Measurements from ENCODE around the gene CD52.

CD52 gene

GRCh38 chr1:26335774-26336476, 18.2 kb downstream of the CD52 start:
- peak; percentile 73 for DNase-seq

DNA sequence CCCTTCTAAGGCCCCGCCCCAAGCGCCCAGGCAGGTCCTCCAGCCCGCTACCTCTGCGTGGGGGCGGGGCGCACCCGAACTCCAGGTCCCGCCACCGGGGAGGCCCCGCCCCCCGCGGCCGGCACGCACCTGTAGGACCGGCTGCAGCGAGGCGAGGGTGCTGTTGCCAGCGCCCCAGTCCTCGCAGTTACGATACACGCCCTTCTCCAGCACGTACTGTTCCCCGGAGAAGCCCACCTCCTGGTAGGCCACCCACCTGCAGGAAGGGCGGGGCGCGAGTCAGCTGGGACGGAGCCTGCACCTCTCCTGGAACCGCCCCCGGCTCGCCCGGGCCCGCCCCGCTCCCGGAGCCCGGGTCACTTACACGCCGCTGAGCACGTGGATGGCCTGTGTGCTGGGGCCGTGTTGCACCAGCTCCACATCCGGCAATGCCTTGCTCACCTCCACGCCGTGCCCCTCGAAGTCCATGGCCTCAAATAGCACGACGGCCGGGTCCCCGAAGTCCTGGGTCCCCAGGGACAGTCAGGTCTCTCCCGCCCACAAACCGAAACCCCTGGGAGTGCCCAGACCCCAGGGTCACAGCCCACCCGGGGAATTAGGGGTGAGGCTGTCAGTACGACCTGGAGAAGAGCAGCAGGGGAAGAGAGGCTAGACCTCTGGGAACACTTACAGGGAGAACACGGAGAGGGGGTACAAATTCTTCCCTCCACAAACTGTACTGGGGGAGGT, 18.9 kb downstream of the CD52 start:
- peak; percentile 92 for DNase-seq

GRCh38 chr1:26337206-26337535, 19.4 kb downstream of the CD52 start:
- no peak for DNase-seq

GRCh38 chr1:26337625-26338024, 19.9 kb downstream of the CD52 start:
- no peak for DNase-seq

GRCh38 chr1:26338670-26339069, 20.9 kb downstream of the CD52 start:
- no peak for DNase-seq

GRCh38 chr1:26340047-26340481, 22.3 kb downstream of the CD52 start:
- no peak for DNase-seq

- DNase-seq = no peak
Measured at GRCh38 chr1:26344147-26344920, 26.6 kb downstream of the CD52 start.

DNA sequence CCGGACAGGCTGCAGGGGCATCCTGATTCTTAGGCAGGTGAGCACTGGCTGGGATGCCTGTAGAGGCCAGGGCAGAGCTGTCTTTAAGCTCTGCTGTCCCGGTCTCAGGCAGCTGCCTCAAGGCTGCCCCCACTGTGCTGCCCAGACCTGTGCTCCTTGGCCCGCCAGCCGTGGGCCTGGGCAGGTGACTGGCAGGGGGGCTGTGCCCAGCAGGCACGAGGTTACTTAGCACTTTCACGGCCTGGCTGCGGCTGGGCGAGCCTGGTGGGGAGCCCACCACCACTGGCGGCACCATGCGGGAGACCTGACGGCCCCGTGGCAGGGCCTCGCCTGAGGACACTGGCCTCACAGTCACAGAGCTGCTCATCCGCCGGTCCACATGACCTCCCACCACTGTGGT, 28.0 kb downstream of the CD52 start:
- DNase-seq = no peak

GRCh38 chr1:26346274-26347033, 28.7 kb downstream of the CD52 start:
- no peak for DNase-seq

DNA sequence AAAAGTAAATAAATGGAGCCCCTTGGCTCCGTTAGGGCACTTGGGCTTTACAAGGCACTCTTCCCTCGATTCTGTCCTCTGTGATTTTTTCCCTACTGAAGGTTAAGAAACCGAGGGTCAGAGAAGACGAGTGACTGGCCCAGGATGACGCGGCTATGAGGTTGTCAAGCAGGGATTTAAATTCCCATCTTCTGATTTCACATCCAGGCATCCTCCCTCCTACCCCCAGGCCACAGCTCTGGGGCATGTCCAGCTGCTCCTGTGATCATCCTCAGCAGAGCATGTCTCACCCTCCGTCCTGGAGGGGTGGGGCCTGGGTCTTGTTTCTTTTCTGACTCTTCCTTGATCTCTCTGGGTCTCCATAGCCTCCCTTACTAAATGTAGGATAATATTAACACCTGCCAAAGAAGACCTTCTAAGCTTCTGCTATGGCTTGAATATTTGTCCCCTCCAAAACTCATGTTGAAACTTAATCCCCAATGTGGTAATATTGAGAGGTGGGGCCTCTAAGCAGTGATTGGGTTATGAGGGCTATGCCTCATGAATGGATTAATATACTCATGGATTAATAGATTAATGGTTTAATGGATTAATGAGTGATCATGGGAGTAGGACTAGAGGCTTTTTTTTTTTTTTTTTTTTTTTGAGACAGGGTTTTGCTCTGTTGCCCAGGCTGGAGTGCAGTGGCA, 31.6 kb downstream of the CD52 start:
- DNase-seq = no peak

DNA sequence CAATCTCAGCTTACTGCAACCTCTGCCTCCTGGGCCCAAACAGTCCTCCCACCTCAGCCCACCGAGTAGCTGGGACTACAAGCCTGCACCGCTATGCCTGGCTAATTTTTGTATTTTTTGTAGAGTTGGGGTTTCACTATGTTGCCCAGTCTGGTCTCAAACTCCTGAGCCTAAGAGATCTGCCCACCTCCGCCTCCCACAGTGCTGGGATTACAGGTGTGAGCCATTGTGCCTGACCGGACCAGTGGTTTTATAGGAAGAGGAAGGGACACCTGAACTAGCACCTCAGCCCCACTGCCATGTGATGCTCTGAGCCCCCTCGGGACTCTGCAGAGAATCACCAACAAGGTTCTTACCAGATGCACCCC, 32.1 kb downstream of the CD52 start:
- DNase-seq = no peak

DNA sequence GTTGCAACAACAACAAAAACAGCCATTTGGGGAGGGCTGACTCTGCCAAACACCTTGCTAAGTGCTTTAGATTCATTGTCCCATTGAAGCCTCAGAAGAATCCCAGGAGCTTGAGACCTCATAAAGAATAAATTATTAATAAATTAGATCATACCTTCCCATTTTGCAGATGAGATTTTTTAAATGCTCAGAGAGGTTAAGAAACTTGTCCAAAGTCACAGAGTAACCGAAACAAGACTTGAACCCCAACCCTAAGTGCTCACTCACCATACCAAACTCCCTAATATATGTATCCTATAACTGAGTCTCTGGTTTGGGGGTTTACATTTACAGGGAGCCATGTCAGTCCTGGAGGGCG, 32.6 kb downstream of the CD52 start:
- DNase-seq = no peak

DNA sequence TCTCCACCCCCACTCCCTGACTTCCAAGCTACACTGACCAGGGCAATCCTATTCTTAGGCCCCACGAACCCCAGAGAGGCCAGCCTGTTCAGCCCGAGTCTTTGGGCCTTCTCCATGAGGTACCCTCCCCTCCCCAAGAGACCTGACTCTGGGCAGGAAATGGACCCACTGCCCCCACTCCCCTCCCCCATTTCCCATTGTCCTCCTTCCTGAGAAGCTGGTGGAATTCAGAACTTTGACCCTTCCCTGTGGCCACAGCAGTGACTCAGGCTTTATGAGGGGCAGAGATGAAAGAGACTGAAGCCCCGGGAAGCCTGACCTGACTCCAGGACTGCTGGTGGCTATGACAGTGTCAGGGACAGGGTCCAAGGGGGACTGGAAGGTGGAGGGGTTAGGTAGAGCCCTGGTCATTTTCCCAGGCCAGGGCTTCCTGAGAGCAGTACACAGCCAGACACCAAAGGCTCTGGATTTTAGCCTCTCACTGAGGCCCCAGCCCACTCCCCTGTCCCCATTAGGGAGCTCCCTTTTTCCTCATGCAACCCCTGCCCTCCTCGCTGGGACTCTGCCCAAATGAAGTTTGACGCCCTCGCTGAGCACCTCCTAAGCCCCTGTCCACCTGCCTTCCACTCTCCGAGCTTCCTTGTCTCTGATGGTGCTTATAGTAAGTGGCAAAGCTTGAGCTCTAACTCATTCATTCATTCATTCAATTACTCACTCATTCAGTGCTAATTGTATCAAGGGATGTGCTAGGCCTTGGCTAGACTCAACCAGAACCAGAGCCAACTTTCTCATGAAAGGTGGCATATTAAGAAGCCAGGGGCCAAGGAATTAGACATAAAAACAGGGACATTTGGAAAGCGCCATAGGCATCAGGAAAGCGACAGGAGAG, 33.2 kb downstream of the CD52 start:
- no peak for DNase-seq

DNA sequence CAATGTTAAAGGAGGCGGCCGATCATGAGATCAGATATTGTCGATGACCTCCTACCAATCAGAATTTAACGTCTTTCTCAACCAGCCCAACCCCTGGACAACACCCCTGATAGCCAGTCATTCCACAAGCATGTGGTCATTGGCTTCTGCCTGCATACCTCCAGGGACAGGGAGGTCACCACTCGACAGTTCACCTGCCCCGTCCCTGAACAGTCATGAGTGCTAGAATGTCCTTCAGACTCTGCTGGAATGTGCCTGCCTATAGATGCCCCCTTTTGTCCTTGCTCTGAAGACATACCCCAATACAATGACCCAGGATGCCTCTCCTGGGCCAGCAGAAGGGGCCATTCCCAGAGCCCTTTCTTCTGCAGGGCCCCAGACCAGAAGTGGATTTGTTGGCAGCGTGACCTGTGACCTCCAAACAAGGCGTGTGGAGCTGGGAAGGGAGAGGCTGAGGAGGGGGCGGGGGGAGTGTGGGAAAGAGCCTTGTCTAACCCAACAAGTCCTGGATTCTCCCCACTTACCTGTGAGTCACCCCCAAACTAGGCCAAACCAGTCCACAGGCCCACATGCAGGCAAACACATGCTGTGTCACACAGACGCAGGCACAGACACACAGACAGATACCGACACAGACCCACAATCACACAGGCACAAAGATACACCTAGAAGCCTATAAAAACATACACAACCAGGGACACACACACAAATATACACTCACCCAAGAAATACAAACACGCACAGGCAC, 34.0 kb downstream of the CD52 start:
- DNase-seq = no peak

DNA sequence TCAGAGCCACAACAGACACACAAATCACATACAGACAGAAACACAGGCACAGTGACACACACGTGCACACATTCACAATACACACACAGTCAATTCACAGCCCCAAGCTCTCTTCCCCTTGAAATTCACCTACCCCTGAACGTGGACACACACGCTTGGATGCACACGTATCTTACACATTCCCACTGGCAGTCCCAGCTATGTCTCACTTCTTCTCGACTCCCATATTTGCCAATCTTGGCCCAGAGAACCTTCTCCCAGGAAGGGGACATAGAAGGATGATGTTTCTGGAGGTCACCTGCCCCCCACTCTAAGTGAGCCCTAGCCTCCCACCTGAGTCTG, 34.6 kb downstream of the CD52 start:
- no peak for DNase-seq

- DNase-seq = no peak
Measured at GRCh38 chr1:26353210-26353859, 35.6 kb downstream of the CD52 start.

GRCh38 chr1:26353976-26354820, 36.4 kb downstream of the CD52 start, which contains the start of gene CRYBG2:
Gene CRYBG2 (minus strand): TSS chr1:26354130. CDS start chr1:26346657, 7,473 bp downstream.
- peak; percentile 64 for DNase-seq

DNA sequence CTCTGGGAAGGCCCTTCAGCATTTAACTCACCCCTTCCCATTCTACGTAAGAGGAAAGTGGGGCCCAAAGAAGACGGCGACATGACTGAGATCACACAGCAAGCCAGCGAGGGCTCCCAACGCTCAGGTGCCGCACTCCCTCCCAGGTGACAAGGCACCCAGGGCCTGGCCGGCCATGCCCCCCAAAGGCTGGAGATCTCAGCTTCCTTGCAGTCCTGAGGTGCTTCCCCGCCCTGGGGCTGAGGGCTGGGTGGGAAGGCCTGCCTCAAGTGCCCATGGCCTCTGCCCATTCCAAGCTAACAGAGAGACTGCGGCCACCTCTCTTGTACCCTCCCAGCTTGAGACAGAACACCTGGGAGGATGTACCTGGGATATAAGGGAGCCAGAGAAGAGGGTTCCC, 37.2 kb downstream of the CD52 start:
- DNase-seq = no peak

DNA sequence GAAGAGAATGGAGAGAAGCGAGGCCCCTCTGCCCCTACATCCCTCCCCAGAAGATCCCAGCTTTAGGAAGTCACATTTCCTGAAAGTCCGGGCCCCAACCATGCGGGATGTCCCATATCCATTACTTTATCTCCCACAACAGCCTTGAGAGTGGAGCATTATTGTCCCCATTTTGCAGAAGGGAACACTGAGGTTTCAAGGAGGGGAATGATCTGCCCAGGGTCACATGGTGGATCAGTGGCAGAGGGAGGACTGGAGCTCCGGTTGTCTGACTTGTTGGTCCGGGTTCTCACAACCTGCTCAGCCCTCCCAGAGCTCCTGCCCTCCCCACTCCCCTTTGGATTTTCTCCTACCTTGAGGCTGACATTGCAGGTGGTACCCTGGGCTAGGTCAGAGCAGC, 38.3 kb downstream of the CD52 start:
- no peak for DNase-seq

All from NCI-H510A treated with DMSO at 0.1 percent for 48 hours (cell line).